HG03520 (cell line): ENCODE measurements around the gene ZPBP2.

Experiments
- ATAC-seq: cut with Tn5 transposase; IDR thresholded peaks from one replicate; pipeline ENCODE4 v1.9.1; 2021; ENCODE audit warnings: mild to moderate bottlenecking, moderate library complexity; ENCODE audit not compliant: unreplicated experiment

ZPBP2 gene

DNA sequence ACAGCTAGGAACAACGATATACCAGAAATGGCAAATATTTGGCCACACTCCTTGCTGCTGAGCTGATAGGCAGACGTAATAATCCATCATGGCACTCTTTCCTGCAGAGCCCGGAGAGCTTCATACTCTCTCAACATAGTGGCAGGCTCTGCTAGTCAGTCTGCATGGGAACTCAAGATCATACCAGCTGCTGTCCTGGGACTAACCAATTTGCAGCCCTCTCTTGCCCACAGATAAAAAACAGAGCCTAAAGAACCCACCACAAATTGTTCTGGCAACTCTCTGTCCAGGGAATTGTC is 36.9 kb downstream of the ZPBP2 start:
- ATAC-seq: no peak

DNA sequence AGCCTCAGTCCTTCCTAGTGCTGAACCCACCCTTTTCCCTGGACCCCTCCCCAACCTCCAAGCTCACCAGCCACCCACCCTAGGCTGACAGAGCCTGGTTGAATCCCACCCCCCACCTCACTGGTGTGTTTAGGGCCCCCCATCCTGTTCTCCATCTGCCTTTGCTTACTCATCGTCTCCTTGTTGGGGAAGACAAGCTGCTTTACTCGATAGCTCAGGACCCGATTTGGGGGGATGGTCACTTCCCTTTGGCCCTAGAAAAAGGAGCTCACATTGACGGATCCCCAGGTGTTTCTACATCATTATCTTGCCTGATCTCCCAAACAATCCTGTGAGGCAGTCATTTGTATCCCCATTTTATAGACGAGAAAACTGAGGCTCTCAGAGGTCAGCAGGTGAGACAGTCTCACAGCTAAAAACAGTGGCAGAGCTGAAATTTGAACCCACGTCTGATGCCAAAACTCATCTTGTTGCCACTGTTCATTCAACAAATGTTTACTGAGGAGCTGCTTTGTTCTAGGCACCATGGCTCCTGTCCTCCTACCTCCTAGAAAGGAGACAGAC is 40.9 kb downstream of the ZPBP2 start:
- ATAC-seq: no peak

DNA sequence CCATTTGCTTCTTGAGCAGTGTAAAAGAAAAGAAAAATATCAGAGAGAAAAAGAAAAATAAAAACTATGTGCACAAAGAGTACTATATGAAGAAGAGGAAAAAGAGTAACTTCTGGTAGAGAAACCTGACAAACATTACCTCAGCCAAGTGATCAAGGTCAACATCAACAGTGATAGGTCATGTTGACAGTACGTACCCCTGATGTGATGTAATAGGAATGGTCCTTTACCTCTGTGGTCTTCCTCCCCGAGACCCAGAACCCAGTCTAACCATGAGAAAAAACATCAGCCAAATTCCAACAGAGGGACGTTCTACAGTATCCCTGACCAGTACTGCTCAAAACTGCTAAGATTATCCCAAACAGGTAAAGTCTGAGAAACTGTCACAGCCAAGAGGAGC is 46.0 kb downstream of the ZPBP2 start:
- ATAC-seq: no peak

DNA sequence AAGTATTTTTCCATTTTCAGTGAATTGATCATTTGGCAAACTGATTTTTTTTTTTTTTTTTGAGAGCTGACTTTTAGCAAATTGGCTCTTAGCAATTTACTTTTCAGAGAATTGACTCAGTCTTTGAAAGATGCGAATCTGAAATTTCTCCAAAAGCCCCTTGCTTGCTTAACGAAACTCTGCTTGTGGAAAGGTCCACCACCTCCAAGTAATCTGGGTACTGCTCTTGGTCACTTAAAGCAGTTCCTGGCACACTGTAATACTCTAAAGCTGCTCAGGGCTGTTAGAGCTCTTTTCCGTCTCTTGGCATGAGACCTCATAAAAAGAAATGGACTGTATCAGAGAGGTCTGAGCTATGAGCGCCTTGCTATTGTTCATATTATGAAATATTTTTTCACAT is 47.6 kb downstream of the ZPBP2 start:
- ATAC-seq: no peak

DNA sequence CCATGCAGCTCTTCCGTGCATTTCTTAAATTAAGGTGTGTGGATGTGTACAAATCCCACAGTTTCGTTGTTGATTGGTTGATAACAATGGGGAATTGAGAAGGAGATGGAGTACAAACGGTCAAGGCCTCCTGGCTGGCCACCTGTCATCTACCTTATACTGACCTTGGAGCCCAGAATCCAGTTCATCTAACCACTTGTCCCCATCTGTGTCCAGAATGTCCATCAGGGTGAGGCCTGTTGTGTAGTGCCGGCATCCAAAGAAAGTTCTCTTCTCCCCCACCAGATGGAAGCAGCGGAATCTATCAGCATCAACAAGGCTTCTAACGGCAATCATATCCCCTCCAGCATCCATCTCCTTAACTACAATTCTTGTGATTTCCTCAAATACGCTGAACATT is 48.9 kb downstream of the ZPBP2 start:
- ATAC-seq: no peak

DNA sequence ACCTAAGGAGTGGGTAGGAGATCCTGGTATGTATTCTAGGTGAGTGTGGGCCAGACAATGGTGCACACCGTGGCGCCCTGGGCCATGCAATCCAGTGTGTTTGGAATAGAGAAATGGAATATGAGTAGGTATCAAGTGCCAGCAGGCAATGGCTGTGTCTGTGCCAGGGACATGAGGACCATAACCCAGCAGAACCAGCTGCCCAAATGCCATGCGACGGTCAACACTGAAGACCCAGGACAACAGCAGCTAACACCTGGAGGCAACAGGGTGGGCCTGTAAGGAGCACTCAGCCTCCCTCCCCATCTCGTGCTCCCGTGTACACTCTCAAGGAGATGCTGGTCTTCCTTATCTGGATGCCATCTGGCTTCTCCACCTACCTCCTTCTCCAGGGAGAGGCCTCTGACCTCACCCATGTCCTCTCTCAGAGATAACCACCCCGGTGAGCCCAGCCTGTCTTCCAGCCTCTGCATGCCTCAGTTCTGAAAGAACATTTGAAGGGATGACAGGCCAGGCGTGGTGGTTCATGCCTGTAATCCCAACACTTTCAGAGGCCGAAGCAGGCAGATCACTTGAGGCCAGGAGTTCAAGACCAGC is 51.2 kb downstream of the ZPBP2 start:
- ATAC-seq: no peak

DNA sequence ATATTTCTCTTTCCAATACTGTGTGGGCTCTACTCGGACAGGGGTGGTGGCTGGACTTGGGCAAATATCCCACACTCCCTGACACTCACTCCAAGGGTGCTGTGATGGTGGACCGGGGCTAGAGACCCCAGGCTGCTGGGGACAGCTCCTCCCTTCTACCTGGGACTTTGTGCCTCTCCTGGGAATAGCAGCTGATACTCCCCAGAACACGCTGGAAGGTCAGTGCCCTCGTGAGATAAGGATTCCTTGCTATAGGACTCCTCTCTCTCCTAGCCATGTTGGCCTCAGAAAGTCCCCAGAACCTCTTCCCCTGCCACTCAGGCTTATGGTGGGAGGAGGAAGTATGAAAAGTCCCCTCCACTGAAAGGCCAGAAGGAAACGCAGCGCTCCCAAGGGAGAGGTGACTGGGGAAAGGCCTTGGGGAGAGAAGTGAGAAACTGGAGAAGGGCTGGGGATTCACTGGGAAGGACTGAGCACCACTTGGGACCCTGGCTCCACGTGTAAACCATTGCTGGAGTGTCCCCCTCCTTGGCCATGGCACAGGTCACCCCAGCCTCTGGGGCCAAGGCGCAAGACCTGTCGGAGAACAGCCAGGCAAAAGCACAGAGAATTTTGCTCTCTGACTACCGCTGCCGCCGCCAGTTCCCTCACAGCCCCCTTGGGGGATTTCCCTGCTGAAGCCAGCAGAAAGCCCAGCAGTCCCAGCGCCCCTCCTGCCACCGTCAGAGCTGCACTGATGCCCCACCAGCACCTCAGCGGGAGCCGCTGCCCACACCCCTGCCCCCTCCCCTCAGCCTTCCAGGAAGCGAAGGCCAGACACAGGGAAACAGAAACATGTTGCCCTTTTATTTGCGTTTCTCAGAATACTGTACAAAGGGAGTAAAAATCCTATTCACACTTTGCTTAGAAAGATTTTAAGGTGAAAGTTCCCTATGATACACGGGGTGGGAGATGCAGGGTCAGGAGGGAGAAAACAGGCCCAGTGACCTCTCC is 52.5 kb downstream of the ZPBP2 start:
- no peak for ATAC-seq

DNA sequence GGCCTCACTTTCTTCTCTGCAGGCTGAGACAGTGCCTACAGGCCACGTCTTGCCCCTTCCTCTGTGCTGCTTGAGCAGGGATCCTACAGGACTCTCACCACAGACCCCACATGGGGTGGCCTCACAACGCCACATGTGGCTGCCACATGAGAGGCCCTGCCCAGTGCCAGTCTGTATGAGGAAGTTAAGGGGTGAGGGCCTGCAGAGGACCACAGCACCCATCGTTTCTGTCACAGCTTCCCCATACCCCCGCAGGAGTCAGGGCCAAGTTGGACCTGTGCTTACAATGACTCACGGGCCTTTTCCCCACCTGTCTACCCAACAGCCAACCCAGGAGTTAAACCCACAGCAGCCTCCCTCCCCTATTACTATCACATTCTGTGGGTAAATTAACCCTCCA is 53.3 kb downstream of the ZPBP2 start:
- ATAC-seq: no peak

DNA sequence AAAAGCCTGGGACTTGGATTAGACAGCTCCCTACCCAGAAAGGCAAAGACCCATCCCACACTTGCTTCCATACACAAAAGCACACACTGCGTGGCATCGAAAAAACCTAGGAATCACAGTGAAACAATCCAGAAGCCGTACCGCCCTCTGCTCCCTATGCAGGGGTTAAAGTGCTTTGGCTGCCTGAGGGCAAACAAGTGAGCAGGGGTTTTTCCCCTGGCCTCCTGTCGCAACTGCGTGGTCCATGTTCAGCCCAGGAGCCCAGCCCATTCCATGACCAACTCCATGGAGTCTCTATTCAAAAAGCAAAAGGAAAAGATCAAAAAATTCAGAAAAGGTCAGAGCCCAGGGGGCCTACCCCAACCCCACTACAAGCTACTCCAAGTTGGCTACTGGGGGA is 54.0 kb downstream of the ZPBP2 start:
- no peak for ATAC-seq

DNA sequence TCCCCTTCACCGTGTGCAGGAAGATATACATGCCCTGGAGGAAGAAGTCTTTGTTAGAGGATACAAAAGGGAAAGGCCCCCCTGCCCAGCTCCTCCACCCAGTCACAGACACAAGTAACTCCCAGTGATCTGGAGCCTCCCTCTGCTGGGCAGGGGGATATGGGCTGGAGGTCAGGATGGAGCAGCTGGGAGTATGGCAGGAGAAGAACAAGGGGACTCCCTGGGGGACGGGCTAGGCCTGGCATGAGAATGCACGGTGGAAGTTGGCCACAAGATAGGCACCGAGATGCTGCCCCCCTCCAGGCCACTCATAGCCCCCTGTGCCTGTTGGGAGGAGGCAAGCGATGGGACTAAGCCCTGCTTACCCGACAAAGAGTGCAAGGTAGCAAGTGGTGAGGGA is 55.2 kb downstream of the ZPBP2 start:
- ATAC-seq: no peak

DNA sequence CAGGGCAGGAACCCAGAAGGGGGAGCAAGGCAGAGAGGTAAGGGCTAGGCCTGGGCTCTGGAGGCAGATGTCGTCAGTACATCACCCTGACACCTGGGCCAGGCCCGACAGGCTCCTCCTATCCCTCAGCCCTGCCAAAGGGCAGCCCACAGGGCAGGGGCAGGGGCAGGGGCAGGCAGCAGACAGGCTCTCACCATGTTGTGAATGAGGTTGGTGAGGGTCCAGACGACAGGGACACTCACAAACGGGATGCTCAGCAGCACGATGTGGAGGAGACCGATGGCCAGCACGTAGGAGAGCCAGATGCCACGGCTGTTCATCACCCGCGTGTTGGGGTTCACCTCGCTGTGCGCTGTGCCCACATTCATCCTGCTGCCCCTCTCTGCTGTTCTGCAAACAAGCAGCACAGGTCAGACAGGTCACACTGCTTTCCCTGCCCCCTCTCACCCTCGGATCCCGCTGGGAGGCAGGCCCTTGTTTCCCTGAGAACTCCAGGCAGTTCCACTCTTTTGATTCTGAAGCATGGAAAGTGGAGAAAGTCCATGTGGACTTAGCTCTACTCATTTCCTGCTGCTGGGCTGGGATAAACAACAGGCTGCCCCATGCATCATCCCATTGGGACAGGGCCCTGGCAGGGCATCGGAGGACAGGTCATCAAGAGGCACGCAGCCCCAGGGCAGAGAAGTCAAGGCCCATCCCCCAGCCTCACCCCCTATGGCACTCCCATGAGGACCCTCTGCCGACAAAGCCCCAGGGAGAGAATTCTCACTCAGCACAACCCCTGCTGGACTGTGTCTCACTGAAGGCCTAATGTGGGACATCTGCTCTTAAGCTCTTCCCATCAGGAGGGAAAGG is 56.1 kb downstream of the ZPBP2 start:
- ATAC-seq: no peak

DNA sequence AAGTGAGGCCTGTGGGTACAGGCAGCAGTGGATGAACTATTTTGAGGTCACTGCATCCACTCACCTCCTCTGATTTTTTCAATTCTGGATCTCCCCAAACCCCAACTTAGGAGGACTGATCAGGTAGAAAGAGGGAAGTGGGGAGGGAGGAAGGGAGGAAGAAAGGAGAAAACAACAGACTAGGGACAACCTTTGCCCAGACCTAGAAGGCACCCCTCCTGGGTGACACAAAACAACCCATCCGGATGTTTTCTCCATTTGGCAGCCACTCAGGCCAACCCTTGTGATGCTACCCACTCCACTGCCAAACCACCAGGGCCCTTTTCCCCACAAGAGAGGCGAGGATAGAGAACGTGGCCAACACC is 56.7 kb downstream of the ZPBP2 start:
- no peak for ATAC-seq

DNA sequence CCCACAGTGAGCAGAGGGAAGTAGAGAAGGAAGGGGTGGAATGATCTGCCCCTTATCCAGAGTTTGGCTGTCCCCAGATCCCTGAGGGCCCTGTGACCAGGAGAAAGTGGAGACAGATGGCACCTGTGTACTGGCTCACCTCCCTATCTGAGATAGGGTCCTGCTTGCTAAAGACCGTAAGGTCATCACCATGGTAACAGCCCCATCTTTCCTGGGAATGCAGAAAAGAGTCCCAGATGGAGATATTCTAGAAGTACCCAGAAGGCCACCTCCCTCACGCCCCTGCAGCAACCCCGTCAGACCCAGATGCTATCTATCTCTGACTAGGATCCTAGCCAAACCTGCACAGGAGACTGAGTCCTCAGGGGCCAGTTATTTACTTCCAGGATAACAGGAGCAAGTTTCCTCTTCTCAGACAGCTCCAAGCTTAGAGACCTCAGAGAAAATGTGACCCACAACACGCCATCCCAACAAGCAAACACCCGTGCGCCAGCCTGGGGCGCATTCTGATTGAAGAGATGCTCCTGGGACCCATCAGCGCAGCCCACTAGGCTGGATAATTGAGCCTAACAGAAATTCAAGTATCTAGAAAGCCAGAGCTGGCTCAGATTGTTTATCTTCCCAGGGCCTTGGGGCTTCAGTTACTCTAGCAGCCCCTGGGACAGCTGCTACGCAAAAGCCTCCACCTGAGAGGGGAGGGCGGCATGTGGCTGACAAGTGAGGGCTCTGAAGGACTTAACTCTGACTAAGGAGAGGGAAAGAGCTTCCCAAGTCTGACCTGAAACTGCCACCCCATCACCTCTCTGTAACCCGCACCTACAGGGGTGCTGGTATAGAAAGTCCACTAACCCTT is 57.5 kb downstream of the ZPBP2 start:
- ATAC-seq: no peak

DNA sequence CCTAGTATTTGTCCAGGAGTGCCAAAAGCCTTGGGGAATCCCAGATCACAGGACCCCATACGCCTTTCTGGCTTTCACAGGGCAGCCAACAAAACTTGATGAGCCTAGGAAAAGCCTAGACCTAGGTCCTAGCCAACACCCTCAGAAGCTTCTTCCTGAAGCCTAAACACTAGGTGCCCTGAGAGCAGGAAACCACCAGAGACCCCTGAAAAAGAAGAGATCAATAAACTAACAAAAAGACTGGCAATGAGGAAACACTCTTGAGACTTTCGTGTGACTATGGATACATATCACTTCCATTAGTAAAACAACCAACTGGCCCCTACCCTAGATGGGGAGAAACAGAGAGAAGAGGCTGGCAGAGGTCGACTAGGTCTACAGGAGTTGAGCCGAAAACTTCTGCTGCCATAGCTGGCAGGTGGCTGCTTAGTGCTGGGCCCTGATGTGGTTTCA is 58.2 kb downstream of the ZPBP2 start:
- ATAC-seq: no peak

DNA sequence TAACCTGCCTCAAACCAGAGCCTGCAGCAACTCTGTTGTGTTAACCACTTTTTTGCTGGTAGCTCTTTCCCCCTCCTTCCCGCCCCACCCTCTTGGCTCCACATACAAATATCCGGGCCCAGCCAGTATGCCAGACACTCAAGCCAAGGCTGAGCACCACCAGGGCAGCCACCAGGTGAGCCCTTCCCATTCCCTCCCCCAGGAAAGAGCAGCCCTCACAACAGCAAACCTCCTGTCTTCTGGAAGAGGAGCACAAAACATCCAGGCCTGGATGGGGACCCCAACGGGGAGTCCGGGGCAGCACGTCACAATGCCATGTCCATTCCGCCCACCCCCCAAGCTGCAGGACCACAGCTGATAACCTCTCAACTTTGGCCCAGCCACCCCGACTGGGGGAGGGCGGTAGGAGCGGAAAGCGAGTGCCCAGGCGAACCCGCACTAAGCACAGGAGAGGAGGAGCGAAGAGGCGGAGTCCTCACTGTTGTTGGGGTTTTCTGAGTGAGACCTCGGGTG is 58.6 kb downstream of the ZPBP2 start:
- ATAC-seq: no peak
